H1 (cell line): ENCODE data around the gene PLPP2.

Source experiments
- CTCF ChIP-seq, 3 experiments: IDR thresholded peaks; 1 replicate in 2 of 3; 2 replicates in 1 of 3; pipeline versions ENCODE4 v1.5.1 to v1.6.1; 2011; ENCODE audit warnings: low read length in 3 of 3, mild to moderate bottlenecking in 3 of 3, inconsistent platforms in 2 of 3, low read depth in 1 of 3, moderate library complexity in 1 of 3; ENCODE audit not compliant: insufficient read depth in 1 of 3; ENCODE audit errors: control extremely low read depth in 1 of 3
- GTF2F1 ChIP-seq: IDR thresholded peaks from 2 replicates; pipeline ENCODE4 v1.6.1; 2012; ENCODE audit warnings: low read depth, low read length, improper control_type of control experiment, borderline replicate concordance
- POLR2AphosphoS5 ChIP-seq: IDR thresholded peaks from 2 replicates; pipeline ENCODE4 v1.6.1; 2011; ENCODE audit warnings: low read depth, low read length
- USF2 ChIP-seq: IDR thresholded peaks from 2 replicates; pipeline ENCODE4 v1.6.1; 2011; ENCODE audit warnings: low read length, improper control_type of control experiment
- TF ChIP-seq, protein P1 (sequence below): IDR thresholded peaks from 2 replicates; pipeline ENCODE4 v1.6.1; 2012; ENCODE audit warnings: inconsistent platforms

DNA sequence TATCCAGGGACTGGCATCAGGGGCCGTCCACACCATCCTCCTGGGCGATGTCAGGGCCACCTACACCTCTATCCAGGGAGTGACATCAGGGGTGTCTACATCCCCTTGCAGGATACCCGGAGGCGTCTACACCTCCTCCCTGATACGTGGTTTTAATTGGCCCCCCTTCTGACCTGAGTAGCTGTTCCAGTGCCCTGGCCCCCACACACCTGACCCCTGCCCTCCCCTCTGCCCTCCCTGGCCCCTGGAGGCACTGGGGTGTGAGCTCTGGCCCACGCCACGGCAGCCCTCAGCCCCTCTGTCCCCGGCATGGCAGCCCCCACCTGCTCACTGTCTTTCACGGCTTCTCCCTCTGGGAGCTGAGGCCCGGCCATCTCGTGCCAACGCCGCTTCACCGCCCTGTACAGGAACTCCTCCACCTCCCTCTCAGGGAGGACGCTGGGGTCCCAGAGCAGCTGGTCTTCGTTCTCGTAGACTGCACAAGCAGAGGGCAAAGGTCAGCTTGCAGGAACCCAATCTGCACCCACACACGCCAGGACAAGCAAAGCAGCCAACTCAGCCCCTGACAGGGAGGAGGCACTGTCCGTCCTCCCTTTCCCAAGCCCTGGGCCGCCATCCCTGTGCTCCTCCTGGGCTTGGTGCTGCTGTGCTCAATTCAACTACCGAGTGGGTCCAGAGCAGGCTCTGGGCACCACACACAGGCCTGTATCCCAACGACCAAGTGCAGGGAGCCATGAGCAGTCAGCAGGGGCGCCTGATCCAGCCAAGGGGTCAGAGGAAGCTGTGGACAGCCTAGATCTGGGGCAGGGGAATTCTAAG, 22.2 kb upstream of the PLPP2 start:
- TF ChIP-seq GTF2F1 (no peak), USF2 (no peak), POLR2AphosphoS5 (no peak), CTCF (IDR thresholded peaks at IDR 0.05; ENCODE audit: control extremely low read depth in 1 of 3, insufficient read depth in 1 of 3, low read depth in 1 of 3, low read length in 3 of 3) (no peak)
- TF ChIP-seq, protein P1, sequence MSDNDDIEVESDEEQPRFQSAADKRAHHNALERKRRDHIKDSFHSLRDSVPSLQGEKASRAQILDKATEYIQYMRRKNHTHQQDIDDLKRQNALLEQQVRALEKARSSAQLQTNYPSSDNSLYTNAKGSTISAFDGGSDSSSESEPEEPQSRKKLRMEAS, result no peak
